RWPE2 (cell line): ENCODE data around the gene RMDN2.

Experiments used
- ATAC-seq: fragments of 200-7000 bp; cut with Tn5 transposase; 3 replicates; pipeline ENCODE4 v1.9.1; 2021; ENCODE audit warnings: low read depth
- DNase-seq: peaks from one replicate; pipeline ENCODE4 v3.0.0-alpha.2; 2020; ENCODE audit warnings: low spot score
- H3K27ac ChIP-seq: fragments of 450-650 bp; 2 replicates; pipeline ENCODE4 v1.5.1; 2017; ENCODE audit warnings: mild to moderate bottlenecking; ENCODE audit not compliant: poor library complexity, severe bottlenecking
- H3K27me3 ChIP-seq: fragments of 250-450 bp; sonication (Bioruptor Pico); 2 replicates; pipeline ENCODE4 v1.5.1; 2021; ENCODE audit warnings: mild to moderate bottlenecking, moderate library complexity; ENCODE audit not compliant: insufficient read depth, poor library complexity, severe bottlenecking
- H3K36me3 ChIP-seq: fragments of 250-450 bp; sonication (Bioruptor Pico); 2 replicates; pipeline ENCODE4 v1.5.1; 2020; ENCODE audit warnings: low read depth, mild to moderate bottlenecking, moderate library complexity
- H3K4me1 ChIP-seq: fragments of 250-450 bp; sonication (Bioruptor Pico); 2 replicates; pipeline ENCODE4 v1.5.1; 2021; ENCODE audit warnings: mild to moderate bottlenecking, moderate library complexity; ENCODE audit not compliant: insufficient read depth, poor library complexity, severe bottlenecking
- H3K4me3 ChIP-seq: fragments of 250-450 bp; sonication (Bioruptor Pico); 2 replicates; pipeline ENCODE4 v1.5.1; 2021; ENCODE audit warnings: mild to moderate bottlenecking, moderate library complexity; ENCODE audit not compliant: severe bottlenecking
- H3K9me3 ChIP-seq: fragments of 250-450 bp; sonication (Bioruptor Pico); 2 replicates; pipeline ENCODE4 v1.5.1; 2021; ENCODE audit warnings: mild to moderate bottlenecking, moderate library complexity; ENCODE audit not compliant: severe bottlenecking
- CTCF ChIP-seq: fragments of 450-650 bp; IDR thresholded peaks from one replicate; pipeline ENCODE4 v1.5.1; 2017; ENCODE audit warnings: mild to moderate bottlenecking, moderate library complexity; ENCODE audit not compliant: poor library complexity, severe bottlenecking

The RMDN2 gene

GRCh38 chr2:38035968-38036367 lies 110.9 kb downstream of the RMDN2 start:
- no peaks in the 10 kb centered on the region for H3K36me3 ChIP-seq
- DNase-seq (no peak), ATAC-seq (no peak)
- no peaks in the 10 kb centered on the region for H3K9me3 ChIP-seq
- H3K4me1 ChIP-seq, result no peaks in the 10 kb centered on the region
- H3K4me3 ChIP-seq, result no peak overlapping the region
- H3K27me3 ChIP-seq, result peaks cover 15% of the 10 kb centered on the region
- no peak overlapping the region for H3K27ac ChIP-seq
- no peak for TF ChIP-seq CTCF

GRCh38 chr2:38037325-38037724 lies 112.2 kb downstream of the RMDN2 start:
- DNase-seq (no peak), ATAC-seq (no peak)
- no peaks in the 10 kb centered on the region for H3K4me1 ChIP-seq
- H3K4me3 ChIP-seq, result no peak overlapping the region
- peaks cover 15% of the 10 kb centered on the region for H3K27me3 ChIP-seq
- H3K27ac ChIP-seq, result no peak overlapping the region
- no peaks in the 10 kb centered on the region for H3K9me3 ChIP-seq
- H3K36me3 ChIP-seq, result no peaks in the 10 kb centered on the region
- no peak for TF ChIP-seq CTCF

DNA sequence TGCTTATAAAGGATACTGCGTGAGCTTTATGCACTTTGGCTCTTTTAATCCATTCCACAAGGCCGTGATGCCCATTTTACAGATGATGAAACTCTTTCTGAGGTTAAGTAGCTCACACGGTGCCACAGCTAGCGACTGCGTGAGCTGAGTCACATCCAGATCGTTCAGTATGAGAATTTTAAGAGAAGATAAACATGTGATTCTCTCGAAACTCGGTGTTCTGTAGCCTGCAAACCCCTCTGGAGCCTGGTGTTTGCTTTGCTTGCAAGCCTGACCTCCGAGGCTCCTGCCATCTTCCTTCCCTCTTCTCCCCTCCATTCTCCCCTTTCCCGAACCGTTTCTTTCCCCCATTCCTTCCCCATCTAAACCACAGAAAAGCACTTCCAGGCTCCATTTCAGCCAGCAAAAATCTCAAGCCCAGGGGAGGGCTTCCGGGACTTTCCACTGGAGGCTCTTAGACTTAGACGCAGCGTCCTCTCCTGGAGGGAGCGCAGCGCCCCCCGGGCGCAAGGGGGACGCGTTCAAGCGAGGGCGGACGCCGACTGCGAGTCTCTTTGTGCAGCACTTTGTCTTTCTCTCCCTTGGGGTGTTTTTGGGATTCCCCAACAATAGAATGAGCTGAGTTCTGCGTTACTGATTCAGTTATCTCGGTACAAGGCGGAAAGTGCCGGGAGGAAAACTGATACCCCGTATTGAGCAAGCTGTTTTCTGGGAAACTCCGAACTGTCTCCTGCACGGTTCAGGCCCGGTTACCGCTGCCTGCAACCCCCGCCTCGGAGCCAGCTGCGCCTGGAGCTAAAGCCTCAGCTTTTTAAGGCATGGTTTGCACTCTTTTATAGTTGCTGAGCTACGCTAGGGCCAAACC lies 112.9 kb downstream of the RMDN2 start:
- H3K27ac ChIP-seq, result no peak overlapping the region
- no peaks in the 10 kb centered on the region for H3K9me3 ChIP-seq
- DNase-seq, result no peak
- no peaks in the 10 kb centered on the region for H3K36me3 ChIP-seq
- TF ChIP-seq CTCF, result no peak
- no peak overlapping the region for H3K4me3 ChIP-seq
- no peaks in the 10 kb centered on the region for H3K4me1 ChIP-seq
- peaks cover 15% of the 10 kb centered on the region for H3K27me3 ChIP-seq
- ATAC-seq, result no peak

DNA sequence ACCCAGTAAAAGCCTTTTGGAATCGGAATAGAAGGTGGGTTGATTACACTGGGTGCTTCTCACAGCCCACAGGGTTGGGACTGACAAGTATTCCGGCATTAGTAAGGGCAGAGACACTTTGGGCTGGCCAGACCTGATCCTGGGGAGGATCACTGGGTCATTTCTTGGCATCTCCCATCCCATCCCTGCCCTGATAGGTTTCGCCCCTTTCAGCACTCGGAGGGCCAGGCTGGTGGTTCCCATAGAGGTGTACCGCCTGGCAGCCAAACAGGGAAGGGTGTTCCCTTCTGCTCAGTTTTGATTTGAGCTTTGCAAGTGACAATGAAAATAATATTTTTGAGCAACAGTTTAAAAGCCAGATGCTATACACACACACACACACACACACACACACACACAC lies 113.6 kb downstream of the RMDN2 start:
- no peaks in the 10 kb centered on the region for H3K4me1 ChIP-seq
- H3K36me3 ChIP-seq, result no peaks in the 10 kb centered on the region
- no peaks in the 10 kb centered on the region for H3K9me3 ChIP-seq
- no peak for TF ChIP-seq CTCF
- H3K4me3 ChIP-seq, result no peak overlapping the region
- no peak for ATAC-seq
- H3K27me3 ChIP-seq, result peaks cover 15% of the 10 kb centered on the region
- DNase-seq, result no peak
- H3K27ac ChIP-seq, result no peak overlapping the region
